HG02840 (cell line): ENCODE results near the gene DNLZ.
"Not testable (repeated sequence)": the region's sequence is repeated elsewhere in the genome, so short reads cannot be mapped to it uniquely, and the experiment has no call there.

Experiments
- ATAC-seq: cut with Tn5 transposase; IDR thresholded peaks from one replicate; pipeline ENCODE4 v1.9.1; 2021; ENCODE audit warnings: mild to moderate bottlenecking, moderate library complexity, moderate number of reproducible peaks; ENCODE audit not compliant: unreplicated experiment, low FRiP score

Gene DNLZ

GRCh38 chr9:136363106-136363948 lies at the start of gene DNLZ:
Gene DNLZ, minus strand, starts transcription at chr9:136363744. Its CDS starts 30 bp downstream, at chr9:136363714.
- ATAC-seq, result peak; percentile 66

- ATAC-seq, result no peak
These were observed 49.4 kb upstream of the DNLZ start for GRCh38 chr9:136412962-136413361.

- ATAC-seq, result no peak
These were observed 47.8 kb upstream of the DNLZ start for GRCh38 chr9:136411378-136411777.

- ATAC-seq, result peak; percentile 89
These were observed 47.1 kb upstream of the DNLZ start, which contains the start of the genes ENTR1 and PMPCA for GRCh38 chr9:136410500-136411287. Gene ENTR1, minus strand, starts transcription at chr9:136410614. Its CDS starts 217 bp downstream, at chr9:136410397. Gene PMPCA, plus strand, starts transcription at chr9:136410658. Its CDS starts 11 bp downstream, at chr9:136410669.

GRCh38 chr9:136409557-136410455 lies 46.3 kb upstream of the DNLZ start:
- peak; percentile 13 for ATAC-seq

- ATAC-seq, result no peak
These were observed 44.4 kb upstream of the DNLZ start for GRCh38 chr9:136407911-136408310.

- not testable (repeated sequence) for ATAC-seq
These were observed 43.5 kb upstream of the DNLZ start for GRCh38 chr9:136407061-136407460.

- ATAC-seq, result not testable (repeated sequence)
These were observed 42.4 kb upstream of the DNLZ start for GRCh38 chr9:136405904-136406303.

- ATAC-seq, result no peak
These were observed 41.9 kb upstream of the DNLZ start for GRCh38 chr9:136405481-136405880.

- no peak for ATAC-seq
These were observed 41.2 kb upstream of the DNLZ start for GRCh38 chr9:136404801-136405136.

GRCh38 chr9:136403915-136404800 lies 40.6 kb upstream of the DNLZ start:
- no peak for ATAC-seq

GRCh38 chr9:136403538-136403914 lies 40.0 kb upstream of the DNLZ start:
- no peak for ATAC-seq

GRCh38 chr9:136402067-136402466 lies 38.5 kb upstream of the DNLZ start:
- no peak for ATAC-seq

GRCh38 chr9:136401173-136401922 lies 37.8 kb upstream of the DNLZ start:
- no peak for ATAC-seq

- ATAC-seq, result peak; percentile 64
These were observed 36.7 kb upstream of the DNLZ start, which contains the start of gene SNAPC4 for GRCh38 chr9:136400038-136400834. Gene SNAPC4, minus strand, starts transcription at chr9:136400170. Its CDS starts 1,742 bp downstream, at chr9:136398428.

GRCh38 chr9:136399176-136400037 lies 35.9 kb upstream of the DNLZ start:
- no peak for ATAC-seq

- no peak for ATAC-seq
These were observed 34.7 kb upstream of the DNLZ start for GRCh38 chr9:136398286-136398685.
